ENCODE results near the gene EOMES.

The EOMES gene

GRCh38 chr3:27678234-27678633 lies 43.9 kb downstream of the EOMES start:
- DNase-seq, result no peak

- no peak for DNase-seq
Observed at GRCh38 chr3:27677565-27677964, 44.6 kb downstream of the EOMES start.

GRCh38 chr3:27675287-27675686 lies 46.8 kb downstream of the EOMES start:
- no peak for DNase-seq

- DNase-seq, result no peak
Observed at GRCh38 chr3:27673701-27674100, 48.4 kb downstream of the EOMES start.

- no peak for DNase-seq
Observed at GRCh38 chr3:27671101-27671500, 51.0 kb downstream of the EOMES start.

GRCh38 chr3:27670619-27671018 lies 51.5 kb downstream of the EOMES start:
- DNase-seq, result no peak

DNA sequence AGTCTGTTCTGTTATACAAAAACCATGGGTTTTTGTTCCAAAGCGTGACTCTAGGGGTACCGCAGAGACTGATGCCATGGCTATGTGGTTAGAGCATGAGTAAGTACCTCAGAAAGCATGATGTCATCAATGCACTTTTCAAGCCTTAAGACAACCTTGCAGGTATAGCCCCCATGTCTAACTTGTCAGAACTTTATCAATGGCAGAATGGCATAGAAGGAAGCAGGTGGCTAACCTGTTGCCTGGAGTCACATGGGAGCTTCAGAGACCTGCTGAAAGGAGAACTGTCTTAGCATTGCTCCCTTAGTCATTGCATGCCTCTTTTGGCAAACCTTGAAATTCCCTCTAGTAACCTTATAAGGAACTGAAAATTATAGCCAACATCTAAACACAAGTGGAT lies 52.5 kb downstream of the EOMES start:
- no peak for DNase-seq

GRCh38 chr3:27667751-27668150 lies 54.4 kb downstream of the EOMES start:
- no peak for DNase-seq

DNA sequence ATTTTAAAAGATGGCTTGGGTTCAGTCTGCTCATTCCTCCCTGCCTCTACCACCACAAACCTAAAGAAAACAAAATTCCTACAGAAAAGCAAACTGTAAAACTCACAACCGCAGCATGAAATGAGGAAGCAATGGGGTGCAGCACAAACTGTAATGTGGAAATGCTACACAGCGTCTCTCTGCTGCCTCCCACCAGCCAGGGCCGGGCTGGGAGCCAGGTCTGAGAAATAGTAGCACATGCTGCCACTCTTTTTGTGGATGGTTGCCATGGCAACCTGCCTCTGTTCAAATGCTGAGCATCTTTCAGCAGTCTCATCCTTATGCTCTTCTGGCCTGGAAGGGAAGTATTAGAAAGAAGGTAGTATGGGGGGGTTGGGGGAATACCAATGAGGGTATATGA lies 55.4 kb downstream of the EOMES start:
- DNase-seq, result peak; percentile 77

GRCh38 chr3:27666272-27666671 lies 55.9 kb downstream of the EOMES start:
- DNase-seq, result no peak
